ENCODE measurements around the gene PTAR1.

PTAR1 gene

DNA sequence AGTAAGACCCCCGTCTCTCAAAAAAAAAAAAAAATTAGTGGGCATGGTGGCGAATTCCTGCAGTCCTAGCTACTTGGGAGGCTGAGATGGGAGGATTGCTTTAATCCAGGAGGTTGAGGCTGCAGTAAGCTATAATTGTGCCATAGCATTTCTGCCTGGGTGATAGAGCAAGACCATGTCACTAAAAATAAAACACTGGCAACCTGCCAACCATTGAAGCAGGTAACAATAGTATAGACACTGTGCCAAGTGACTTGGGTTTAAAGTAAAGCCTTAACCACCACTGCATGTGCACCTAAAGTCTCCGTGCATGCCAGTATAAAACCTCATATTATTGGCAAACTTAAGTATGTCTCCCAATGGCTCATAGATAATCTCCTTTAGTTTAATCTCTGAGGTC lies 84.2 kb downstream of the PTAR1 start:
- ATAC-seq (ENCODE audit: low read depth) (no peak), DNase-seq (ENCODE audit: low spot score) (no peak)
- Histone ChIP-seq H3K27ac (ENCODE audit: poor library complexity, severe bottlenecking) (peak overlapping the region; percentile 64), H3K4me3 (ENCODE audit: severe bottlenecking) (no peak overlapping the region), H3K4me1 (ENCODE audit: insufficient read depth, poor library complexity, severe bottlenecking) (peaks cover 22% of the 10 kb centered on the region), H3K36me3 (ENCODE audit: low read depth) (no peaks in the 10 kb centered on the region), H3K27me3 (ENCODE audit: insufficient read depth, poor library complexity, severe bottlenecking) (no peaks in the 10 kb centered on the region), H3K9me3 (ENCODE audit: severe bottlenecking) (no peaks in the 10 kb centered on the region)
- TF ChIP-seq, protein P1, sequence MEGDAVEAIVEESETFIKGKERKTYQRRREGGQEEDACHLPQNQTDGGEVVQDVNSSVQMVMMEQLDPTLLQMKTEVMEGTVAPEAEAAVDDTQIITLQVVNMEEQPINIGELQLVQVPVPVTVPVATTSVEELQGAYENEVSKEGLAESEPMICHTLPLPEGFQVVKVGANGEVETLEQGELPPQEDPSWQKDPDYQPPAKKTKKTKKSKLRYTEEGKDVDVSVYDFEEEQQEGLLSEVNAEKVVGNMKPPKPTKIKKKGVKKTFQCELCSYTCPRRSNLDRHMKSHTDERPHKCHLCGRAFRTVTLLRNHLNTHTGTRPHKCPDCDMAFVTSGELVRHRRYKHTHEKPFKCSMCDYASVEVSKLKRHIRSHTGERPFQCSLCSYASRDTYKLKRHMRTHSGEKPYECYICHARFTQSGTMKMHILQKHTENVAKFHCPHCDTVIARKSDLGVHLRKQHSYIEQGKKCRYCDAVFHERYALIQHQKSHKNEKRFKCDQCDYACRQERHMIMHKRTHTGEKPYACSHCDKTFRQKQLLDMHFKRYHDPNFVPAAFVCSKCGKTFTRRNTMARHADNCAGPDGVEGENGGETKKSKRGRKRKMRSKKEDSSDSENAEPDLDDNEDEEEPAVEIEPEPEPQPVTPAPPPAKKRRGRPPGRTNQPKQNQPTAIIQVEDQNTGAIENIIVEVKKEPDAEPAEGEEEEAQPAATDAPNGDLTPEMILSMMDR (IDR thresholded peaks at IDR 0.05; ENCODE audit: poor library complexity, severe bottlenecking), result no peak

DNA sequence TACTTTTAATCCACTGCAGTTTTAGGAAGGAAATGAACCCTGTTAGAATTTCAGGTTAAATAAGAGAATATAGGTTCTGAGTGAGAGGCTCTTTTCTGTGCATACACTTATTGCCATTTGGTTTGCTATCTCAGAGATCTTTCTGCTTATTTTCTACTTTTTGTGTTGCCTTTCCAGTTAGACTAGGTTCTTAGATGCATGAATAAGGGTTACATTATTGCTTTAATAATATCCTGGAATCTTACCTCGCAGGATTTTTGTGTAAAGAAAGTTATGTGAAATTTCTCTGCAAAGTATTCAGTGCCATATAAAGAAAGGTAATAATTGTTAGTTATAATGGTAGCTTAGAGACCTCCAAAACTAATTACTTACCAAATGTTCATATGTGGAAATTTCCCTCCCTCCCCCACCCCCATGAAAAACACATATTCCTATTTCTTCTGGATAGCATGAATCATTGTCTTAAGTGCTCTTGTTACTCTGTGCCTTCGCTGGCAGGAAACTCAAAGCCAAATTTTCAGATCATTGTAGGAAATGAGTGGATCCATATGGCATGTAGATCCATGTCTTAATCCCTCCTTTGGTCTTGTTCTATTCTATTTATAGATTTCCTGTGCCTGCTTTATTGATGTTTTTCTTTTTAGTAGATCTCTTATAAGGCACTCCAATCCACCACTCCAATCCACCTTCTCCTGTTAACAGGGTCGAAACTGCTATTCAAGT lies 84.9 kb downstream of the PTAR1 start:
- peak overlapping the region; percentile 64 for H3K27ac ChIP-seq (ENCODE audit: poor library complexity, severe bottlenecking)
- no peaks in the 10 kb centered on the region for H3K27me3 ChIP-seq (ENCODE audit: insufficient read depth, poor library complexity, severe bottlenecking)
- no peaks in the 10 kb centered on the region for H3K9me3 ChIP-seq (ENCODE audit: severe bottlenecking)
- H3K4me1 ChIP-seq (ENCODE audit: insufficient read depth, poor library complexity, severe bottlenecking), result peaks cover 22% of the 10 kb centered on the region
- H3K4me3 ChIP-seq (ENCODE audit: severe bottlenecking), result no peak overlapping the region
- TF ChIP-seq, protein P1 (IDR thresholded peaks at IDR 0.05; ENCODE audit: poor library complexity, severe bottlenecking), result no peak
- ATAC-seq (ENCODE audit: low read depth) (peak; percentile 49), DNase-seq (ENCODE audit: low spot score) (no peak)
- H3K36me3 ChIP-seq (ENCODE audit: low read depth), result no peaks in the 10 kb centered on the region

DNA sequence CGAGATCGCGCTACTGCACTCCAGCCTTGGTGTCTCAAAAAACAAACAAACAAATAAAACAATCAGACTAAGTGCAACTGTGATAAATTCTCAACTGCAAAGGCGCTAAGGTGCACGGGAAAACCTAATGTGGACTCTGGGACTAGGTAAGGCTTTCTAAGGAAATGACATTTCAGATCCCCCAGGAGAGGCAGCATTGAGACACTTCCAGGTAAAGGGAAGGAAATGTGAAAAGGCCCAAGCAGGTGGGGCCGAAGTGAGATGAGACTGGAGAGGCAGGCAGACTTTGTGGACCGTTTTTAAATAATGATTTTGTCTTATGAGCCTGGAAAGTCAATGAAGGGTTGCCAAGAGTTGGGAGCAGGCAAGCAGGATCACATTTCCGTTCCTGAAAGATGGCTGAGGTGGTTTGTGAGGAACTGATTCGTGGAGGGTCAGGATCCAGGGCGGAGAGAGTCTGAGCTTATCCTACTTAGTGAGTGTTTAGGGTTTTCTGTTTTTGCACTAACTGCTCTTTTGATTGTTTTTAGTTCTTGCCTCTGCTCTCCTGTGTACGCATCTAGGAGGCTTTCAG lies 85.6 kb downstream of the PTAR1 start:
- Histone ChIP-seq H3K36me3 (ENCODE audit: low read depth) (no peaks in the 10 kb centered on the region), H3K27ac (ENCODE audit: poor library complexity, severe bottlenecking) (peak overlapping the region; percentile 64), H3K27me3 (ENCODE audit: insufficient read depth, poor library complexity, severe bottlenecking) (no peaks in the 10 kb centered on the region), H3K4me1 (ENCODE audit: insufficient read depth, poor library complexity, severe bottlenecking) (peaks cover 22% of the 10 kb centered on the region), H3K9me3 (ENCODE audit: severe bottlenecking) (no peaks in the 10 kb centered on the region), H3K4me3 (ENCODE audit: severe bottlenecking) (no peak overlapping the region)
- ATAC-seq (ENCODE audit: low read depth), result no peak
- DNase-seq (ENCODE audit: low spot score), result no peak
- TF ChIP-seq, protein P1 (IDR thresholded peaks at IDR 0.05; ENCODE audit: poor library complexity, severe bottlenecking), result no peak

DNA sequence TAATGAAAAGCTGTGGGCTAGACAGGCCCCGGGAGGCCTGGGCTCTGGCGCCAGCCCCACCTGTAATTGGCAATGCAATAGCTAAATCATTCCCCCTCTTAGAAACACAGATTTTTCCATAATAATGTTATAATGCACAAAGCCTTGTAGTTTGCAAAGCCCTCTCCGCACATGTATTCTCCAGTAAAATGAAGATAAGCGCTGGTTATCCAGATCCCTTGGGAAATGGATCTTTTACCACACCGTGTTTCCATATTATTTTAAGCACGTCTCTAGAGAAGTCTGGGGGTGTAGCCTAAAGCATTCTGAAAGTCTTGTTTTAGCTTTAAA lies 86.5 kb downstream of the PTAR1 start:
- ATAC-seq (ENCODE audit: low read depth) (no peak), DNase-seq (ENCODE audit: low spot score) (no peak)
- Histone ChIP-seq H3K36me3 (ENCODE audit: low read depth) (no peaks in the 10 kb centered on the region), H3K27ac (ENCODE audit: poor library complexity, severe bottlenecking) (peak overlapping the region; percentile 15), H3K9me3 (ENCODE audit: severe bottlenecking) (no peaks in the 10 kb centered on the region), H3K4me3 (ENCODE audit: severe bottlenecking) (peak overlapping the region; percentile 60), H3K27me3 (ENCODE audit: insufficient read depth, poor library complexity, severe bottlenecking) (no peaks in the 10 kb centered on the region), H3K4me1 (ENCODE audit: insufficient read depth, poor library complexity, severe bottlenecking) (peaks cover 22% of the 10 kb centered on the region)
- TF ChIP-seq, protein P1 (IDR thresholded peaks at IDR 0.05; ENCODE audit: poor library complexity, severe bottlenecking), result no peak
